Upper lobe of left lung (tissue), 6 donors: Measurements from ENCODE around the gene ANKMY2. TPM values are rescaled to one million over a fixed set of nuclear protein-coding genes. Genes with fewer than 3 reads are reported as not detected.
A peak's percentile ranks its signal among the peaks of the same experiment; 100 is the strongest.

Source experiments
- ATAC-seq, 2 donors: fragments of 200-7000 bp; cut with Tn5 transposase; one replicate each; pipeline ENCODE4 v1.9.1; 2022; ENCODE audit warnings: mild to moderate bottlenecking in 2 of 2, moderate library complexity in 2 of 2; ENCODE audit not compliant: low FRiP score in 2 of 2
- DNase-seq, 2 donors: peaks; one replicate each; pipeline ENCODE4 v3.0.0-alpha.2; 2019 to 2020
- H3K27ac ChIP-seq, 4 donors: fragments of 200-600 bp; sonication (generic); one replicate each; pipeline ENCODE4 v1.5.1; 2016 to 2019
- H3K27me3 ChIP-seq, 4 donors: fragments of 200-600 bp; sonication (generic); one replicate each; pipeline ENCODE4 v1.5.1; 2017 to 2019
- H3K36me3 ChIP-seq, 4 donors: fragments of 200-600 bp; sonication (generic); one replicate each; pipeline ENCODE4 v1.5.1; 2016 to 2019
- H3K4me1 ChIP-seq, 4 donors: fragments of 200-600 bp; sonication (generic); one replicate each; pipeline ENCODE4 v1.5.1; 2018 to 2019
- H3K4me3 ChIP-seq, 4 donors: fragments of 200-600 bp; sonication (generic); one replicate each; pipeline ENCODE4 v1.5.1; 2017 to 2019; ENCODE audit warnings: mild to moderate bottlenecking in 2 of 4, moderate library complexity in 1 of 4
- H3K9me3 ChIP-seq, 4 donors: fragments of 200-600 bp; sonication (generic); one replicate each; pipeline ENCODE4 v1.5.1; 2018 to 2019
- CTCF ChIP-seq, 6 experiments: fragments of 450-650 bp in 4 of 6; fragments of 200-600 bp in 2 of 6; sonication (generic) in 2 of 6; IDR thresholded peaks; one replicate each; pipeline ENCODE4 v1.5.1; 2016 to 2019; ENCODE audit warnings: antibody characterized with exemption in 6 of 6
- EP300 ChIP-seq, 4 donors: sonication (generic); formaldehyde crosslinking; IDR thresholded peaks; one replicate each; pipeline ENCODE4 v1.5.1; 2017; ENCODE audit warnings: antibody characterized with exemption in 4 of 4, control low read depth in 2 of 4
- POLR2A ChIP-seq, 4 donors: fragments of 450-650 bp; IDR thresholded peaks; one replicate each; pipeline ENCODE4 v1.5.1; 2016 to 2017; ENCODE audit warnings: antibody characterized with exemption in 4 of 4, mild to moderate bottlenecking in 2 of 4
- POLR2AphosphoS5 ChIP-seq, 2 donors: sonication (generic); formaldehyde crosslinking; IDR thresholded peaks; one replicate each; pipeline ENCODE4 v1.5.1; 2017; ENCODE audit warnings: antibody characterized with exemption in 2 of 2
- WGBS, 2 donors: methylation state at CpG; one replicate each; pipeline ENCODE4 v1.1.5; 2017 to 2018; 5-methylcytosine and 5-hydroxymethylcytosine counted together
- total RNA-seq, 6 donors: library from RNA; depleted of rRNA in 4 of 6; stranded (reverse); fragments of >200 nt in 4 of 6; gene quantifications; one replicate each; pipeline versions ENCODE4 v1.1.0 to v1.2.1, GENCODE V29; 2016 to 2021
- donor health status: DM: no; HTN: no; CAD: no; lungs with moderate emphysema.
- donor health status: DM: no; HTN: yes; CAD: no; lungs with severe emphysema.

The ANKMY2 gene
- total RNA-seq = 10 to 100 TPM in 5 of 6 donors, 1 to 10 TPM in 1; 5.8 to 16.3 (median 12.7) TPM

GRCh38 chr7:16645593-16646471 lies at the start of gene ANKMY2, which contains the start of gene BZW2:
Gene ANKMY2, minus strand, starts transcription at chr7:16645754. Its CDS starts 181 bp downstream, at chr7:16645573.
Gene BZW2, plus strand, starts transcription at chr7:16646181. Its CDS starts 19,263 bp downstream, at chr7:16665444.
- Histone ChIP-seq H3K27me3 (no peaks in the 10 kb centered on the region), H3K4me1 (peaks cover 9 to 40% (median 22%) of the 10 kb centered on the region in 4 donors), H3K4me3 (peak within 1 kb of the TSS; percentile 68 to 94 (median 78)), H3K9me3 (no peaks in the 10 kb centered on the region), H3K36me3 (no peaks in the 10 kb centered on the region), H3K27ac (peak within 1 kb of the TSS; percentile 86 to 94 (median 92))
- 0 to 1% methylated on average over 15 to 64 of the region's 73 CpGs for WGBS, 2 donors
- peak; percentile 97 to 98 for DNase-seq
- peak; percentile 98 for ATAC-seq
- TF ChIP-seq POLR2A (IDR thresholded peaks at IDR 0.05) (peak in 3 of 4 donors; percentile 92 to 98 (median 94)), POLR2AphosphoS5 (IDR thresholded peaks at IDR 0.05) (peak; percentile 92 to 98), EP300 (IDR thresholded peaks at IDR 0.05) (peak in 1 of 4 donors; percentile 40), CTCF (IDR thresholded peaks at IDR 0.05) (peak in 4 of 6 experiments; percentile 12 to 40 (median 20))

- H3K27ac ChIP-seq = no peak overlapping the region
- H3K27me3 ChIP-seq = no peaks in the 10 kb centered on the region
- ATAC-seq (no peak), DNase-seq (no peak)
- H3K9me3 ChIP-seq = no peaks in the 10 kb centered on the region
- 93 to 95% methylated on average over 6 of the region's 6 CpGs for WGBS, 2 donors
- no peak for TF ChIP-seq CTCF (IDR thresholded peaks at IDR 0.05)
- TF ChIP-seq EP300 (IDR thresholded peaks at IDR 0.05) = no peak
- no peak for TF ChIP-seq POLR2AphosphoS5 (IDR thresholded peaks at IDR 0.05)
- no peak for TF ChIP-seq POLR2A (IDR thresholded peaks at IDR 0.05)
- H3K4me3 ChIP-seq = no peak overlapping the region
- H3K36me3 ChIP-seq = peaks cover 0 to 54% (median 14%) of the 10 kb centered on the region in 4 donors
- H3K4me1 ChIP-seq = no peaks in the 10 kb centered on the region
Observed at GRCh38 chr7:16694806-16695205, 49.3 kb upstream of the ANKMY2 start.

- Histone ChIP-seq H3K27me3 (no peaks in the 10 kb centered on the region), H3K36me3 (peaks cover 0 to 50% (median 10%) of the 10 kb centered on the region in 4 donors), H3K4me1 (no peaks in the 10 kb centered on the region), H3K4me3 (no peak overlapping the region), H3K9me3 (no peaks in the 10 kb centered on the region), H3K27ac (no peak overlapping the region)
- TF ChIP-seq CTCF (IDR thresholded peaks at IDR 0.05) (no peak), POLR2A (IDR thresholded peaks at IDR 0.05) (no peak), EP300 (IDR thresholded peaks at IDR 0.05) (no peak), POLR2AphosphoS5 (IDR thresholded peaks at IDR 0.05) (no peak)
- DNase-seq (no peak), ATAC-seq (no peak)
- WGBS, 2 donors = 97 to 100% methylated on average over 2 of the region's 2 CpGs
Observed at GRCh38 chr7:16693601-16694318, 48.2 kb upstream of the ANKMY2 start.

GRCh38 chr7:16691241-16691640 lies 45.7 kb upstream of the ANKMY2 start:
- ATAC-seq = no peak
- Histone ChIP-seq H3K36me3 (peaks cover 0 to 30% (median 0%) of the 10 kb centered on the region in 4 donors), H3K4me1 (no peaks in the 10 kb centered on the region), H3K27ac (no peak overlapping the region), H3K9me3 (no peaks in the 10 kb centered on the region), H3K4me3 (no peak overlapping the region), H3K27me3 (no peaks in the 10 kb centered on the region)
- 93 to 97% methylated on average over 4 of the region's 4 CpGs for WGBS, 2 donors
- TF ChIP-seq POLR2AphosphoS5 (IDR thresholded peaks at IDR 0.05) (no peak), POLR2A (IDR thresholded peaks at IDR 0.05) (no peak), EP300 (IDR thresholded peaks at IDR 0.05) (no peak), CTCF (IDR thresholded peaks at IDR 0.05) (no peak)
- no peak for DNase-seq
